OCI-LY7 (cell line): Measurements from ENCODE around the gene GLRX5. TPM values are rescaled to one million over a fixed set of nuclear protein-coding genes. Genes with fewer than 3 reads are reported as not detected.

Experiments
- BruUV-seq: library from RNA; stranded (reverse); fragments of 400-500 nt; replicated peaks from 2 replicates; lab custom pipeline; 2021; lab: Mats Ljungman, UMichigan
- CTCF ChIA-PET: fragments of 300-600 bp; sonication (Branson Sonifier 250); formaldehyde crosslinking; loops from one replicate; lab custom pipeline; 2022; ENCODE audit warnings: antibody characterized with exemption; ENCODE audit not compliant: unreplicated experiment; lab: Charles Lee
- POLR2A ChIA-PET: fragments of 300-600 bp; sonication (Branson Sonifier 250); formaldehyde crosslinking; loops from one replicate; lab custom pipeline; 2022; ENCODE audit warnings: antibody characterized with exemption; lab: Charles Lee
- DNase-seq: peaks from one replicate; pipeline ENCODE4 v3.0.0-alpha.2; 2015; ENCODE audit warnings: low spot score
- H2AFZ ChIP-seq: fragments of 200-600 bp; sonication (generic), shearing (Covaris generic); 2 replicates; pipeline ENCODE4 v1.6.1; 2014; ENCODE audit warnings: mild to moderate bottlenecking, antibody characterized with exemption, low read length, moderate library complexity
- H3K27ac ChIP-seq: fragments of 200-600 bp; sonication (generic); 2 replicates; pipeline ENCODE4 v1.5.1; 2014; ENCODE audit warnings: mixed run types, low read depth, mild to moderate bottlenecking, moderate library complexity, low read length, inconsistent platforms; ENCODE audit not compliant: poor library complexity, severe bottlenecking
- H3K36me3 ChIP-seq: fragments of 200-600 bp; sonication (generic); 2 replicates; pipeline ENCODE4 v1.6.1; 2014; ENCODE audit warnings: mild to moderate bottlenecking, antibody characterized with exemption, low read length, moderate library complexity, mixed read lengths; ENCODE audit not compliant: insufficient read depth
- H3K4me1 ChIP-seq: fragments of 200-600 bp; sonication (generic); 2 replicates; pipeline ENCODE4 v1.5.1; 2014; ENCODE audit warnings: mild to moderate bottlenecking, low read length; ENCODE audit not compliant: insufficient read depth, poor library complexity, severe bottlenecking
- H3K4me2 ChIP-seq: fragments of 200-600 bp; sonication (generic); 2 replicates; pipeline ENCODE4 v1.6.1; 2014; ENCODE audit warnings: mild to moderate bottlenecking, low read length
- H3K4me3 ChIP-seq: fragments of 200-600 bp; sonication (generic); 2 replicates; pipeline ENCODE4 v1.5.1; 2014; ENCODE audit warnings: mild to moderate bottlenecking, low read depth, low read length; ENCODE audit not compliant: poor library complexity, severe bottlenecking
- H3K79me2 ChIP-seq: fragments of 200-600 bp; sonication (generic); 2 replicates; pipeline ENCODE4 v1.6.1; 2016; ENCODE audit warnings: low read depth, mild to moderate bottlenecking, low read length, moderate library complexity, mixed read lengths; ENCODE audit not compliant: insufficient read depth
- H3K9me2 ChIP-seq: fragments of 200-600 bp; sonication (generic); 2 replicates; pipeline ENCODE4 v1.6.1; 2016; ENCODE audit warnings: mild to moderate bottlenecking, low read length, mixed read lengths; ENCODE audit not compliant: insufficient read depth
- H3K9me3 ChIP-seq: fragments of 200-600 bp; sonication (generic); 2 replicates; pipeline ENCODE4 v1.6.1; 2014; ENCODE audit warnings: mild to moderate bottlenecking, mixed run types, low read length, mixed read lengths
- H4K20me1 ChIP-seq: fragments of 200-600 bp; sonication (generic); 2 replicates; pipeline ENCODE4 v1.6.1; 2014; ENCODE audit warnings: mild to moderate bottlenecking, antibody characterized with exemption, low read length, moderate library complexity, mixed read lengths; ENCODE audit not compliant: insufficient read depth
- EZH2phosphoT487 ChIP-seq: fragments of 200-600 bp; sonication (generic); IDR thresholded peaks from 2 replicates; pipeline ENCODE4 v1.6.1; 2018; ENCODE audit warnings: low read depth, borderline replicate concordance, mild to moderate bottlenecking, mixed run types, antibody characterized with exemption, low read length, moderate library complexity, mixed read lengths
- intact Hi-C: fragments of 100-400 bp; cut with micrococcal nuclease; formaldehyde crosslinking; loops from one replicate; pipeline ENCODE4 v1.10.0; 2022; ENCODE audit not compliant: unreplicated experiment
- total RNA-seq, 2 experiments: library from RNA; depleted of rRNA in 1 of 2; stranded (reverse); fragments of >200 nt in 1 of 2; shearing (Covaris generic) in 1 of 2; gene quantifications; 2 replicates each; pipeline ENCODE4 v1.2.3, GENCODE V29; 2014 to 2022
- TF ChIP-seq, protein P1 (sequence below): fragments of 200-600 bp; sonication (generic); conservative IDR thresholded peaks from 2 replicates; pipeline ENCODE4 v1.5.1; 2014; ENCODE audit warnings: mild to moderate bottlenecking, antibody characterized with exemption, low read length, moderate library complexity, mixed read lengths

Gene GLRX5
- total RNA-seq, 2 experiments from 2014 or later = 68.2 to 78.4 TPM

DNA sequence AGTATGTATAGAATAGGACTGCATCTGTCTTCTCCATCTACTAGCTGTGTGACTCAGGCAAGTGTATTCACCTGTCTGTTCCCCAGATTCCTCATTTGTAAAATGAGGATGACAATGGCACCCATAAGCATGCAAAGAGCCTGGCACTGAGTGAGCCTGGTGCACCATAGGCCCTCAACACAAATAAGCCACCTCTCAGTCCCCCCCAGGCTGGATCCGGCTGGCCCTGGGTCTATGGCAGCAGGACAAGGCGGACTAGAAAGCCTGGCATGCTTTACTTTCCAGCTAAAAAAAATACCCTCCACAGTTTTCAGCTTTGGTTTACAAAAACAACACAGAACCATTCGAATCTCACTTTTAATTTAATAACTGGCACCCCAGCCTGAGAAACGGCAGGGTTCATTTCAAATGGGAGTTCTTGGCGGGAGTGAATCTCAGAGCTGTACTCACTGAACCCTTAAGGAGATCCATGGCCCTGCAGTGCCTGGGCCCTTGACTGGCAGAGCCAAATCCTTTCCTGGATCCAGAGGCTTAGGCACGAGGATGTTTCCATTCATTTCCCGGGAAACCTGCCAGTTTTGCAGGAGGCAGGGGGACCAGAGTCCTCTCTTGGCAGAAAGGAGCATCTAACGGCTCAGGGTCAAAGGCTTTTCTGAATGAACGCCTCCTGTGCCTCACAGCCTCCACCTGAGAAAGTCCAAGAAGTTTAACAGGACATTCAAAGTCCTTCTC lies 36.1 kb upstream of the GLRX5 start:
- peaks cover 71% of the 10 kb centered on the region for H3K4me1 ChIP-seq
- CTCF ChIA-PET = no interaction called here

DNA sequence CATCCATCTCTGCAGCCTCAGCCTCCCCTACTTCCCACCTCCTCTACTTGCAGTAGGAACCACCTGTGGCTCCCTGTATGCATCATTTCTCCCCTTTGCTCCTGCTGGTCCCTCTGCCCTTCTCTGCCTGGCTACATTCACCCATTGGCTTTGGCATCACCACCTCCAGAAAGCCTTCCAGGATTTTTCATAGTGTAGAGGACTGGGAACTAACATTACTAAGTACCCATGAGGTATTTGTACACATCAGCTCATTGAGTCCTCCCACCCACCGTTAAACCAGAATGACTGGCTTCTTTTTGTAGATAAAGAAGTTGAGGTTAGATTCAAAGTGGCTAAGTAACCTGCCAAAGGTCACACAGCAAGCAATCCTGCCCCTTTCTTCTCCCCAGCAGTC lies 35.5 kb upstream of the GLRX5 start:
- no peak for TF ChIP-seq EZH2phosphoT487
- TF ChIP-seq, protein P1, sequence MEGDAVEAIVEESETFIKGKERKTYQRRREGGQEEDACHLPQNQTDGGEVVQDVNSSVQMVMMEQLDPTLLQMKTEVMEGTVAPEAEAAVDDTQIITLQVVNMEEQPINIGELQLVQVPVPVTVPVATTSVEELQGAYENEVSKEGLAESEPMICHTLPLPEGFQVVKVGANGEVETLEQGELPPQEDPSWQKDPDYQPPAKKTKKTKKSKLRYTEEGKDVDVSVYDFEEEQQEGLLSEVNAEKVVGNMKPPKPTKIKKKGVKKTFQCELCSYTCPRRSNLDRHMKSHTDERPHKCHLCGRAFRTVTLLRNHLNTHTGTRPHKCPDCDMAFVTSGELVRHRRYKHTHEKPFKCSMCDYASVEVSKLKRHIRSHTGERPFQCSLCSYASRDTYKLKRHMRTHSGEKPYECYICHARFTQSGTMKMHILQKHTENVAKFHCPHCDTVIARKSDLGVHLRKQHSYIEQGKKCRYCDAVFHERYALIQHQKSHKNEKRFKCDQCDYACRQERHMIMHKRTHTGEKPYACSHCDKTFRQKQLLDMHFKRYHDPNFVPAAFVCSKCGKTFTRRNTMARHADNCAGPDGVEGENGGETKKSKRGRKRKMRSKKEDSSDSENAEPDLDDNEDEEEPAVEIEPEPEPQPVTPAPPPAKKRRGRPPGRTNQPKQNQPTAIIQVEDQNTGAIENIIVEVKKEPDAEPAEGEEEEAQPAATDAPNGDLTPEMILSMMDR = no peak
- no peak overlapping the region for H2AFZ ChIP-seq
- no peaks in the 10 kb centered on the region; the same call in 1 of the 2 replicates for H3K36me3 ChIP-seq
- H3K27ac ChIP-seq = no peak overlapping the region
- H3K79me2 ChIP-seq = no peaks in the 10 kb centered on the region
- peaks cover 71% of the 10 kb centered on the region for H3K4me1 ChIP-seq
- H3K9me3 ChIP-seq = no peaks in the 10 kb centered on the region
- no peak overlapping the region for H3K4me2 ChIP-seq
- no peaks in the 10 kb centered on the region for H3K9me2 ChIP-seq
- H4K20me1 ChIP-seq = no peaks in the 10 kb centered on the region
- H3K4me3 ChIP-seq = no peak overlapping the region
- no peak for DNase-seq
- ChIA-PET CTCF (no interaction called here), POLR2A (interaction anchor here (1.0 to 1.7 kb wide), 3 partner anchors 8 to 54 kb away, joined by 3 to 5 read pairs (median 4); no protein-coding TSS in a partner anchor)
- no TSS peak for BruUV-seq
- intact Hi-C loops = no loop called here

More for the DNA sequence above, 36.1 kb upstream of the GLRX5 start:
- no TSS peak for BruUV-seq
- H3K27ac ChIP-seq = no peak overlapping the region
- intact Hi-C loops = no loop called here
- H3K9me3 ChIP-seq = no peaks in the 10 kb centered on the region
- no peak for TF ChIP-seq EZH2phosphoT487
- TF ChIP-seq, protein P1 = no peak
- no peaks in the 10 kb centered on the region for H3K9me2 ChIP-seq
- H3K36me3 ChIP-seq = no peaks in the 10 kb centered on the region; the same call in 1 of the 2 replicates
- H3K4me3 ChIP-seq = no peak overlapping the region
- POLR2A ChIA-PET = interaction anchor here (1.0 to 1.7 kb wide), 3 partner anchors 9 to 53 kb away, joined by 3 to 5 read pairs (median 4); no protein-coding TSS in a partner anchor
- no peak overlapping the region for H2AFZ ChIP-seq
- DNase-seq = no peak
- no peaks in the 10 kb centered on the region for H3K79me2 ChIP-seq
- no peaks in the 10 kb centered on the region for H4K20me1 ChIP-seq
- no peak overlapping the region for H3K4me2 ChIP-seq

DNA sequence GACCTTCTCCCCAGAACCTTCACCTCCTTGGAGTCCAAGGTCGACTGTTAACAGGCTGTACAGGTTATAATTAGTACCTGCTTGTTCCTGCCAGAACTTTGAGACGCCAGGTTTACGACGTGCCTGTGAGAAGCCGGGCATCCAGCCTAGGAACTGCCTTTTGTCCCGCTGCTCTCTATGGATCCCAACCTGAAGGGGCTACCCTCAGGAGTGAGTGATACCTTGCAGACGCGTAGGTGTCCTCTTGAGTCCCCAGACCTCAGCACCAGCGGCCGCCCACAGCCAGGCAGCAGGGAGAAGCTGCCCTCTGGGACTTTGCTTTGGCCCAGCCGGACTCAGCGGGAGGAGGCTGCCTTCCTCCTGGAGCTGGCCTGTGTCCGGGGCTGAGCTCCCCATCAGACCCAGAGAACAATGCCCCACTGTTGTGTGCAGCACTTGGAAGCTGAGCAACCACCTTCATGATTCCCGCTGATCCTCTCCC lies 34.6 kb upstream of the GLRX5 start:
- Histone ChIP-seq H3K4me2 (no peak overlapping the region), H2AFZ (no peak overlapping the region), H3K79me2 (no peaks in the 10 kb centered on the region)

More for the DNA sequence above, 34.6 kb upstream of the GLRX5 start:
- Histone ChIP-seq H3K9me2 (no peaks in the 10 kb centered on the region), H3K4me3 (no peak overlapping the region), H3K27ac (no peak overlapping the region), H3K36me3 (no peaks in the 10 kb centered on the region; the same call in 1 of the 2 replicates), H3K4me1 (peaks cover 63% of the 10 kb centered on the region), H4K20me1 (no peaks in the 10 kb centered on the region), H3K9me3 (no peaks in the 10 kb centered on the region)
- no peak for DNase-seq
- no TSS peak for BruUV-seq
- ChIA-PET POLR2A (no interaction called here), CTCF (no interaction called here)
- no peak for TF ChIP-seq EZH2phosphoT487
- TF ChIP-seq, protein P1 = no peak
- intact Hi-C loops = no loop called here
